ENCODE data around the gene LYRM4. TPM values are rescaled to one million over a fixed set of nuclear protein-coding genes. Genes with fewer than 3 reads are reported as not detected.

The LYRM4 gene
- total RNA-seq, 3 donors from 2014 or later = 49.2 to 50.6 (median 50.0) TPM

DNA sequence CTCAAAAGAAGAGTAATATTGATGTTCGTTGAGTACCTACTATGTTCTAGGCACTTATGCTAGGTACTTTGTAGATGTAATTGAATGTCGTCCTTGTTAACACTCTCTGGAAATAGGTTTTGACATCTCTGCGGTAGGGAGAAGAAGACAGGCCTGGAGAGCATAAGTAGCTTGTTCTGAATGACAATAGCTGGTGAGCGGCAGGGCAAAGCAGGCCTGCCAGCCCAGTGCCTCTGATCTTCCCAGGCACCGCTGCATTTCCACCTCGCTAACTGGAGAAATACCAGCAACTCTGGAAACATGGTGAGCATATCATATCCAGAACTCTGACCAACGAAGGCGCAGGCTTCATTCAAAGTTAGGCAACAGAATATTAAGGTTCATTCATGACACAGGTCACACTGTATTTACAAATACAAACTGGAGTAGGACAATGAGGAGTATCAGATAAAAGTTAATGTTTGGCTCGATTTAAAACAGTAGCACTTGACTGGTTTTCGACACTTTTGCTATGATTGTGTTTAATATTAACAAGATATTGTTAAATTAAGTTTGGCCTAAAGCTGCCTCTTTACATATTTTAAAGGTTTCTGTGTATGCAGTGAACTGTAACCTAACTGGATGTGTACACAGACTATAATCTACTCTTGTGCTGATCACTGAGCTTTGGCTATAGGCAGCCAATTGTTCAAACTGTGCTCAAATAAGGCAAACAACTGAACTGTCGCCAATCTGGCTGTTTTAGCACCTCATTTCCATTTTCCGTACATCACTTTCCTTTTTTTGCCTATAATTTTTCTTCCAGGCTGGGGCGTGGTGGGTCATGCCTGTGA, 121.5 kb downstream of the LYRM4 start:
- Mint-ChIP-seq H3K36me3 (ENCODE audit: insufficient read depth) (peaks cover 3% of the 10 kb centered on the region), H3K27me3 (ENCODE audit: low read depth) (no peaks in the 10 kb centered on the region), H3K4me3 (no peak overlapping the region), H3K4me1 (ENCODE audit: low read depth) (peaks cover 2% of the 10 kb centered on the region), H3K9me3 (no peaks in the 10 kb centered on the region)
- DNase-seq (no peak), ATAC-seq (no peak)

- Mint-ChIP-seq H3K9me3 (no peaks in the 10 kb centered on the region), H3K4me3 (no peak overlapping the region), H3K4me1 (ENCODE audit: low read depth) (no peaks in the 10 kb centered on the region), H3K27me3 (ENCODE audit: low read depth) (no peaks in the 10 kb centered on the region), H3K36me3 (ENCODE audit: insufficient read depth) (peaks cover 3% of the 10 kb centered on the region)
- ATAC-seq = no peak
- DNase-seq = no peak
Observed at GRCh38 chr6:5136851-5137250, 123.9 kb downstream of the LYRM4 start.

- Mint-ChIP-seq H3K4me1 (ENCODE audit: low read depth) (no peaks in the 10 kb centered on the region), H3K27me3 (ENCODE audit: low read depth) (no peaks in the 10 kb centered on the region), H3K9me3 (no peaks in the 10 kb centered on the region), H3K4me3 (no peak overlapping the region), H3K36me3 (ENCODE audit: insufficient read depth) (peaks cover 3% of the 10 kb centered on the region)
- DNase-seq = peak; percentile 31
- ATAC-seq = peak; percentile 58 to 61
Observed at GRCh38 chr6:5135788-5136376, 124.9 kb downstream of the LYRM4 start.

DNA sequence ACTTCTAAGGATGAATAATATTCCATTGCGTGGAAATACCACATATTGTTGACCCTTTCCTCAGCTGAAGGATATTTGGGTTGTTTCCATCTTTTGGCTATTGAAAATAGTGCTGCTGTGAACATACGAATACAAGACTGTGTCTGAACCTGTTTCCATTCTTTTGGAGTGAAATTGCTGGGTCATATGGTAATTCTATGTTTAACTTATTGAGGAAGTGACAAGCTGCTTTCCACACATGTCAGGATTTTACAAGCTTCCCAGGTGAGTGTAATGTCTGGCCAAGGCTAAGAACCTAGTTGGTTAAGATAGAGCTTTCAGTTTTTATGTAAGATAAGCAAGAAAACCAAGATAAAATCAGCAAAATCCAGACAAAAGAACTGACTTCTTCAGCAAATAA, 126.8 kb downstream of the LYRM4 start:
- Mint-ChIP-seq H3K9me3 (no peaks in the 10 kb centered on the region), H3K27me3 (ENCODE audit: low read depth) (no peaks in the 10 kb centered on the region), H3K36me3 (ENCODE audit: insufficient read depth) (peaks cover 5% of the 10 kb centered on the region), H3K4me3 (no peak overlapping the region), H3K4me1 (ENCODE audit: low read depth) (no peaks in the 10 kb centered on the region)
- no peak for DNase-seq
- ATAC-seq = no peak

DNA sequence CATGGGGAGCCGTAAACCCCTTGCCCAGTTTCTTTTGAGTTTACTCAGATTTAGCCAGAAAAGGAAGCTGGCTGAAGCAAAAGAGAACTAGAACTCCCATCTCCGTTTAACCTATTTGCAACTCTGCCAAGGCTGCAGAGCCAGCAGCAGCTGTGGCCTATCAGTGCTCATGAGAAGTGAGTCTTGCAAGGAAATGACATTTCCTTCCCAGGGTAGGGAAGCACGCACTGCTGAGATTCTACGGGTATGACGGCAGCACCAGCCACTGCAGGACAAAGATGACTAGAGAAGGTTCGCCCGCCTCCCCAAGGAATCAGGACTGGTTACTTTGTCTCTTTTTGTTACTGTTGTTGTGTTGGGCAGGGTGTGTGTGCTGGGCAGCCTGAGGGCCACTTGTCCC, 128.0 kb downstream of the LYRM4 start:
- H3K9me3 Mint-ChIP-seq = no peaks in the 10 kb centered on the region
- H3K36me3 Mint-ChIP-seq (ENCODE audit: insufficient read depth) = peaks cover 5% of the 10 kb centered on the region
- H3K4me3 Mint-ChIP-seq = no peak overlapping the region
- ATAC-seq (no peak), DNase-seq (no peak)
- no peaks in the 10 kb centered on the region for H3K4me1 Mint-ChIP-seq (ENCODE audit: low read depth)
- no peaks in the 10 kb centered on the region for H3K27me3 Mint-ChIP-seq (ENCODE audit: low read depth)

GRCh38 chr6:5130135-5130866, 130.4 kb downstream of the LYRM4 start:
- no peak for DNase-seq
- no peaks in the 10 kb centered on the region for H3K4me1 Mint-ChIP-seq (ENCODE audit: low read depth)
- no peaks in the 10 kb centered on the region for H3K9me3 Mint-ChIP-seq
- H3K4me3 Mint-ChIP-seq = no peak overlapping the region
- no peak for ATAC-seq
- H3K36me3 Mint-ChIP-seq (ENCODE audit: insufficient read depth) = peaks cover 3% of the 10 kb centered on the region
- no peaks in the 10 kb centered on the region for H3K27me3 Mint-ChIP-seq (ENCODE audit: low read depth)

GRCh38 chr6:5128351-5128750, 132.4 kb downstream of the LYRM4 start:
- Mint-ChIP-seq H3K27me3 (ENCODE audit: low read depth) (no peaks in the 10 kb centered on the region), H3K4me3 (no peak overlapping the region), H3K9me3 (no peaks in the 10 kb centered on the region), H3K4me1 (ENCODE audit: low read depth) (no peaks in the 10 kb centered on the region), H3K36me3 (ENCODE audit: insufficient read depth) (peaks cover 3% of the 10 kb centered on the region)
- no peak for ATAC-seq
- no peak for DNase-seq

- ATAC-seq (no peak), DNase-seq (no peak)
- Mint-ChIP-seq H3K4me3 (no peak overlapping the region), H3K9me3 (no peaks in the 10 kb centered on the region), H3K27me3 (ENCODE audit: low read depth) (no peaks in the 10 kb centered on the region), H3K4me1 (ENCODE audit: low read depth) (no peaks in the 10 kb centered on the region), H3K36me3 (ENCODE audit: insufficient read depth) (peaks cover 3% of the 10 kb centered on the region)
Observed at GRCh38 chr6:5127106-5127687, 133.6 kb downstream of the LYRM4 start.

- Mint-ChIP-seq H3K36me3 (ENCODE audit: insufficient read depth) (peaks cover 3% of the 10 kb centered on the region), H3K4me1 (ENCODE audit: low read depth) (no peaks in the 10 kb centered on the region), H3K4me3 (no peak overlapping the region), H3K9me3 (no peaks in the 10 kb centered on the region), H3K27me3 (ENCODE audit: low read depth) (no peaks in the 10 kb centered on the region)
- no peak for DNase-seq
- ATAC-seq = no peak
Observed at GRCh38 chr6:5126214-5126613, 134.5 kb downstream of the LYRM4 start.

DNA sequence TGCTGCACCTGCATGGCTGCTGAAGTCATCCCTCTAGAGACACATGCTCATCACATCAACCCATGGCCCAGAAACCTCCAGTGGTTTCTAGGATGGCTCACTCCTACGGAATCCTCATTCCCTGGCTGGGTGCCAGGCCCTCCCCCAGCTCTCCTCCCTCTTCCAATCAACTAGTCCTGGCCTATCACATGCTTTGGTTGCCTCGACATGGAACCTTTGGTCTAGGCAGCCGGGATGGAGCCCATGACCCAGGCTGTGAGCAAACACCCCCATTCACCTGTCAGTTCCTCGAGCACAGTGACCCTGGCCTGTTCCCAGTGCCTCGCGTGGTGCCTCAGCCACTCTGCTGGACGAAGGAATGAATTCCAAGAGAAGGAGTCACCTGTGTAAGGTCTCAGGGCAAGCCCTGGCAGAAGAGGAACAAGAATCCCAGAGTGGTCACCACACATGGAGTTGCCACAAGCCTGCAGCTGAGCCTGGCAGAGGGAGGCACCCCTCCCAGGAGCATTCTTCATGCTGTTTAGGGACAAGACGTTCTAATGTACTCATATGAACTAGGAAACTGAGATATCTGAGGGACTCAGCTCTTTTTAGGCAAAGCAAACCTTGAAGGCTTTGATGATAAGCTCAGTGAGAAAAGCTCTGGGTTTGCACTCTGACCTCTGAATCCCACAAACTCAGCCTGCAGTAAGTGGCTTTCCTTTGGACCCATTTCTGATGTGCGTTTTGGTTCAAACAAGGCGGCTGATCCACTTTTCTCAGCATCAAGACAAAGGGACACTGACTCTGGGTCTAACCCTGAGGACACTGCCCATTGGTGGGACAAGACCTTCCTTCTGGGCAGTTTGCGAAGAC, 135.4 kb downstream of the LYRM4 start:
- no peak overlapping the region for H3K4me3 Mint-ChIP-seq
- H3K36me3 Mint-ChIP-seq (ENCODE audit: insufficient read depth) = peaks cover 3% of the 10 kb centered on the region
- DNase-seq (no peak), ATAC-seq (no peak)
- no peaks in the 10 kb centered on the region for H3K4me1 Mint-ChIP-seq (ENCODE audit: low read depth)
- H3K9me3 Mint-ChIP-seq = no peaks in the 10 kb centered on the region
- H3K27me3 Mint-ChIP-seq (ENCODE audit: low read depth) = no peaks in the 10 kb centered on the region

GRCh38 chr6:5124526-5124925, 136.2 kb downstream of the LYRM4 start:
- H3K27me3 Mint-ChIP-seq (ENCODE audit: low read depth) = no peaks in the 10 kb centered on the region
- DNase-seq (no peak), ATAC-seq (no peak)
- H3K4me1 Mint-ChIP-seq (ENCODE audit: low read depth) = no peaks in the 10 kb centered on the region
- no peak overlapping the region for H3K4me3 Mint-ChIP-seq
- H3K9me3 Mint-ChIP-seq = no peaks in the 10 kb centered on the region
- peaks cover 2% of the 10 kb centered on the region for H3K36me3 Mint-ChIP-seq (ENCODE audit: insufficient read depth)

- Mint-ChIP-seq H3K36me3 (ENCODE audit: insufficient read depth) (peaks cover 2% of the 10 kb centered on the region), H3K4me3 (no peak overlapping the region), H3K9me3 (no peaks in the 10 kb centered on the region), H3K4me1 (ENCODE audit: low read depth) (no peaks in the 10 kb centered on the region), H3K27me3 (ENCODE audit: low read depth) (no peaks in the 10 kb centered on the region)
- DNase-seq (no peak), ATAC-seq (no peak)
Observed at GRCh38 chr6:5123296-5124143, 137.2 kb downstream of the LYRM4 start.

- no peaks in the 10 kb centered on the region for H3K27me3 Mint-ChIP-seq (ENCODE audit: low read depth)
- H3K4me1 Mint-ChIP-seq (ENCODE audit: low read depth) = no peaks in the 10 kb centered on the region
- DNase-seq (no peak), ATAC-seq (no peak)
- H3K9me3 Mint-ChIP-seq = no peaks in the 10 kb centered on the region
- H3K36me3 Mint-ChIP-seq (ENCODE audit: insufficient read depth) = peaks cover 2% of the 10 kb centered on the region
- H3K4me3 Mint-ChIP-seq = no peak overlapping the region
Observed at GRCh38 chr6:5122504-5123112, 138.1 kb downstream of the LYRM4 start.
